DOHH2 (cell line): Measurements from ENCODE around the gene MRPL54.

Source experiments
- CTCF ChIP-seq: fragments of 200-600 bp; sonication (generic); IDR thresholded peaks from one replicate; pipeline ENCODE4 v1.5.1; 2014; ENCODE audit warnings: antibody characterized with exemption, mild to moderate bottlenecking, low read depth, low read length; ENCODE audit not compliant: poor library complexity, severe bottlenecking
- EZH2phosphoT487 ChIP-seq: fragments of 200-600 bp; sonication (generic); IDR thresholded peaks from 2 replicates; pipeline ENCODE4 v1.6.1; 2017; ENCODE audit warnings: borderline replicate concordance, mild to moderate bottlenecking, antibody characterized with exemption, low read length, moderate library complexity, mixed read lengths

GRCh38 chr19:3784607-3785450, 22.3 kb downstream of the MRPL54 start:
- TF ChIP-seq CTCF (no peak), EZH2phosphoT487 (no peak)
